Measurements from ENCODE around the gene JAGN1. TPM values are rescaled to one million over a fixed set of nuclear protein-coding genes. Genes with fewer than 3 reads are reported as not detected.

JAGN1 gene
- total RNA-seq, 1 experiment from 2014 or later, result 19.9 TPM

- H3K27ac ChIP-seq (ENCODE audit: low read length), result no peak overlapping the region
- no peak overlapping the region for H3K4me3 ChIP-seq (ENCODE audit: low read depth in 2 of 2, low read length in 2 of 2)
- in situ Hi-C loops (cut with HindIII; ENCODE audit: low pct_unique_long_range_greater_than_20kb, low sequenced_read_pairs), result no loop called here
- DNase-seq (ENCODE audit: low read depth, low spot score) (no peak), ATAC-seq (no peak)
- peaks cover 25% of the 10 kb centered on the region for H3K4me1 ChIP-seq (ENCODE audit: control insufficient read depth, insufficient read depth, low read length)
- TF ChIP-seq CTCF (IDR thresholded peaks at IDR 0.05) (no peak), REST (IDR thresholded peaks at IDR 0.05; ENCODE audit: insufficient read depth in 1 of 2, low read depth in 2 of 2, low read length in 1 of 2) (no peak), POLR2AphosphoS5 (IDR thresholded peaks at IDR 0.05; ENCODE audit: low read depth, low read length) (no peak), TCF7L2 (IDR thresholded peaks at IDR 0.05; ENCODE audit: low read depth, low read length) (no peak), SIN3A (IDR thresholded peaks at IDR 0.05; ENCODE audit: borderline replicate concordance, insufficient read depth, low read depth, low read length) (no peak)
- intact Hi-C loops (cut with micrococcal nuclease; ENCODE audit: unreplicated experiment), result no loop called here
- H3K27me3 ChIP-seq (ENCODE audit: control insufficient read depth, insufficient read depth, low read length), result no peaks in the 10 kb centered on the region
- ChIA-PET POLR2A (no interaction called here), CTCF (no interaction called here)
- no peaks in the 10 kb centered on the region for H3K9me3 ChIP-seq (ENCODE audit: control insufficient read depth, insufficient read depth, low read depth, low read length)
- BruUV-seq (replicated peaks), result no TSS peak
- no peaks in the 10 kb centered on the region for H3K36me3 ChIP-seq (ENCODE audit: control insufficient read depth, insufficient read depth, low read length)
Observed at GRCh38 chr3:9913601-9914000, 23.2 kb downstream of the JAGN1 start.

GRCh38 chr3:9914011-9914410 is 23.6 kb downstream of the JAGN1 start:
- TF ChIP-seq SIN3A (IDR thresholded peaks at IDR 0.05; ENCODE audit: borderline replicate concordance, insufficient read depth, low read depth, low read length), result no peak
- TF ChIP-seq TCF7L2 (IDR thresholded peaks at IDR 0.05; ENCODE audit: low read depth, low read length), result no peak
- no peak for TF ChIP-seq CTCF (IDR thresholded peaks at IDR 0.05)
- TF ChIP-seq REST (IDR thresholded peaks at IDR 0.05; ENCODE audit: insufficient read depth in 1 of 2, low read depth in 2 of 2, low read length in 1 of 2), result no peak
- TF ChIP-seq POLR2AphosphoS5 (IDR thresholded peaks at IDR 0.05; ENCODE audit: low read depth, low read length), result no peak
- H3K9me3 ChIP-seq (ENCODE audit: control insufficient read depth, insufficient read depth, low read depth, low read length), result no peaks in the 10 kb centered on the region
- BruUV-seq (replicated peaks), result no TSS peak
- DNase-seq (ENCODE audit: low read depth, low spot score) (no peak), ATAC-seq (no peak)
- intact Hi-C loops (cut with micrococcal nuclease; ENCODE audit: unreplicated experiment), result no loop called here
- in situ Hi-C loops (cut with HindIII; ENCODE audit: low pct_unique_long_range_greater_than_20kb, low sequenced_read_pairs), result no loop called here
- no peaks in the 10 kb centered on the region for H3K27me3 ChIP-seq (ENCODE audit: control insufficient read depth, insufficient read depth, low read length)
- peaks cover 25% of the 10 kb centered on the region for H3K4me1 ChIP-seq (ENCODE audit: control insufficient read depth, insufficient read depth, low read length)
- no peak overlapping the region for H3K27ac ChIP-seq (ENCODE audit: low read length)
- no peaks in the 10 kb centered on the region for H3K36me3 ChIP-seq (ENCODE audit: control insufficient read depth, insufficient read depth, low read length)
- CTCF ChIA-PET, result no interaction called here
- no peak overlapping the region for H3K4me3 ChIP-seq (ENCODE audit: low read depth in 2 of 2, low read length in 2 of 2)
- POLR2A ChIA-PET, result interaction anchor here (0.6 kb wide), 1 partner anchor 24 kb away, joined by 7 read pairs; no protein-coding TSS in a partner anchor
